GM12874 (cell line): ENCODE data around the gene ELF2.

Experiments used
- TF ChIP-seq, protein P1 (sequence below): IDR thresholded peaks from 2 replicates; pipeline ENCODE4 v1.5.1; 2011; ENCODE audit warnings: low read depth, mild to moderate bottlenecking, control low read depth, low read length, moderate library complexity; ENCODE audit not compliant: insufficient read depth

The ELF2 gene

DNA sequence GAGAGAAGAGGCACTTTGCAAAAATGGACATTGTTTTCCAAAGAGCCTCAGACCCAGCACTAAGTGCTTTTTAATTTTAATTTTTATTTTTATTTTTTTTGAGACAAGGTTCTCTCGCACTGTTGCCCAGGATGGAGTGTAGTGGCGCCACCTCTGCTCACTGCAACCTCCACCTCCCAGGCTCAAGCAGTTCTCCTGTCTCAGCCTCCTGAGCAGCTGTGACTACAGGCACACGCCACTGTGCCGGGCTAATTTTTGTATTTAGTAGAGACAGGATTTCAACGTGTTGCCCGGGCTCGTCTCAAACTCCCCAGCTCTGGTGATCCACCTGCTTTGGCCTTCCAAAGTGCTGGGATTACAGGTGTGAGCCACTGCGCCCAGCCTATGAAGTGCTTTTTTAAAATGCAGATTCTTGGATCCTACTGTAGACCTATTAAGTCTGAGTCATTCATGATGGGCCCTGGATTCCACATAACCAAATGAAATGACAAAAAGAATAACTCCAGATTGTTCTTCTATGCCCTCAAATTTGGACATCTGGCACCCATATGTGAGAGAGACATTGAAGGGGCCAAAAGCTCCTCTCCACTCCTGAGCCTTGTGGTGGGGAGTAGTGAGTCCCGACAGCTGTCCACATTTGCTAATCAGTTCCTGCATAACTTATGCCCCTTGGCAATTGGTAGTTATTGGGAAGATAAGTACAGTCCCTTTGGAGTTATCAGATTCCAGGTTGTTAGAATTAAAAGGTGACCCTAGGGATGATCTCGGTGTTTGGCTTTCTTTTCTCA is 157.9 kb downstream of the ELF2 start:
- TF ChIP-seq, protein P1, sequence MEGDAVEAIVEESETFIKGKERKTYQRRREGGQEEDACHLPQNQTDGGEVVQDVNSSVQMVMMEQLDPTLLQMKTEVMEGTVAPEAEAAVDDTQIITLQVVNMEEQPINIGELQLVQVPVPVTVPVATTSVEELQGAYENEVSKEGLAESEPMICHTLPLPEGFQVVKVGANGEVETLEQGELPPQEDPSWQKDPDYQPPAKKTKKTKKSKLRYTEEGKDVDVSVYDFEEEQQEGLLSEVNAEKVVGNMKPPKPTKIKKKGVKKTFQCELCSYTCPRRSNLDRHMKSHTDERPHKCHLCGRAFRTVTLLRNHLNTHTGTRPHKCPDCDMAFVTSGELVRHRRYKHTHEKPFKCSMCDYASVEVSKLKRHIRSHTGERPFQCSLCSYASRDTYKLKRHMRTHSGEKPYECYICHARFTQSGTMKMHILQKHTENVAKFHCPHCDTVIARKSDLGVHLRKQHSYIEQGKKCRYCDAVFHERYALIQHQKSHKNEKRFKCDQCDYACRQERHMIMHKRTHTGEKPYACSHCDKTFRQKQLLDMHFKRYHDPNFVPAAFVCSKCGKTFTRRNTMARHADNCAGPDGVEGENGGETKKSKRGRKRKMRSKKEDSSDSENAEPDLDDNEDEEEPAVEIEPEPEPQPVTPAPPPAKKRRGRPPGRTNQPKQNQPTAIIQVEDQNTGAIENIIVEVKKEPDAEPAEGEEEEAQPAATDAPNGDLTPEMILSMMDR = no peak

DNA sequence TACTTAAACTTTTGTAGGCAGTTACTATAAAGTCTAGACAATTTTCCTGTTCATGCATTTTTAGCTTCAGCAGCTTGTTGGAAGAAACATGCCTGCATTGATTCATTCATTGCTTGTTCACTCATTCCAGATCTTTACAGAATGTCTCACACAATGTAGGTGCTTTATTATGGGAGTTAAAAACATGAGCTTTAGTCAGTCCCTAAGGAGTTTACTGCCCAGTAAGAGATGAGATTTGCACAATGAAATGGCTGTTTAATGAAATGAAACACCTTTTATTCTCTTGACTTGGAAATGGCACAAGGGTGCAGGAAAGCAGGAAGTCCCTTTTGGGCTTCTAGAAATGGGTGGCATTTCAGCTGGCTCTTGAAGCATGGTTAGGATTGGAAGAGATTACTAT is 158.5 kb downstream of the ELF2 start:
- TF ChIP-seq, protein P1 = no peak

DNA sequence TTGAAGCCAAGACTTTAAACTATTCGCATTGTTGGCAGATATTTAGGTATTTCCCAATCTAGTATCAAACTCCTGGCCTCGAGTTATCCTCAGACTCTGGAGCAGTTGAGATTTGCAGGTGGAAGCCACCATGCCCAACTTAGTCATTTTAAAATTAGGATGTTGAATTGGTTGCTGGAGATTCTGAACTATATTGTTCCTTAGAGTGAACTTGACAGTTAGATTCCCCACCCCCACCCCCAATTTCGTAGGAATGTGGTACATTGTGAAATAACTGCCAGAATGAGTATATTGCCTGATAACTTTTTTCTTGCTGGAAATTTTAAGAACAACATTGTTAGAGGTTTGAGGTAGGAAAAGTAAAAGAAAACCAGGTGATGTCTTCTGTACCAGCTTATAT is 159.2 kb downstream of the ELF2 start:
- TF ChIP-seq, protein P1 = no peak

DNA sequence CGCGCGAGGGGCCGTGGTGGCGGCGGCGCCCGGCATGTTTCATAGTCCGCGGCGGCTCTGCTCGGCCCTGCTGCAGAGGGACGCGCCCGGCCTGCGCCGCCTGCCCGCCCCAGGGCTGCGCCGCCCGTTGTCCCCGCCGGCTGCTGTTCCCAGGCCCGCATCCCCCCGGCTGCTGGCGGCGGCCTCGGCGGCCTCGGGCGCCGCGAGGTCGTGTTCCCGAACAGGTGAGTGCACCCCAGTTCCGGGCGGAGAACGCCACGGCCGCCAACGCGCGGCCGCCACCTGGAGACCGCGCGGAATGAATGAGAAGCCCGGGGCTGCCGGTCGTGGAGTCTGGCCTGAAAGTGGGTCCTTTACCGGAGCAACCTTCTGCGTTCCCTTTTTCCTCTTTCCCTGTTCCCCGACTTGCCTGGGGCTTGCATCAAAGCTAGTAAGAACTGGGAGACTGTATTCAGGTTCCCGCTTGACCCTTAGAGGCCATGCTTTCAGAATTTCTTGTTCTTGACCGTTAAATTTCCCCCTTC is 161.0 kb downstream of the ELF2 start:
- TF ChIP-seq, protein P1 = peak; percentile 13; the same call in 1 of the 2 replicates

DNA sequence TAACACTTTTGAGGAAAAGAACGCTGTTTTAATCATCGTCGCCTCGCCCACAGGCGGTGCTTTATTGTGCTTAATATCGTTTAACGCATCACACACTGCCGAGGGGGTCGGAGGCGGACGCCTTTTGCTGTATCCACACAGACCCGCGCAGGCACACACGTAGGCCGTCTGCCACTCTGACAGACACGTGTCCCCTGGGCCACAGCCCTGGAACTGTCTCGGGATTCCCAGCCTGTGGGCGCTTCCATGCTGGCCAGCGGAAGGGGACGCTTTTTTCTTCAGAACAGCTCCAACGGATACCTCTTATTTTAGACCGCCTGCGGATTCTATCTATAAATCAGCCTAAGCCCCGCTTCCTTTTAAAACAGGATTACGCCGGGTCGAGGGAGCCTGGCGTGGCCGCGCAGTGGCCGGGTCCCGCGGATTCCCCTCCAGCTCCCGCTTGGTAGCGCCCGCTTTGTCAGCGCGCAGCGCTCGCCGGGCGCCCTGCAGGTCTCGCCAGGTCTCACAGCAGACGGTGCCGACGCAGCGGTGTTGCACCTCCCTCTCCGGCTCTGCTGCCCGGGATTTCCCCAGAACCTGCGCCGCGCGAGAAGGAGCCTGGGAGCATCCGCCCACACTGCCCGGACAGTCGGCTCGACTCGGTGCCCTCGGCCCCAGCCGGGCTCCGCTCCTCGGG is 161.6 kb downstream of the ELF2 start, which contains the start of gene NOCT:
TSS of gene NOCT (plus strand) at position 513 of the 679 bp plus-strand sequence. CDS start 201 bp downstream, outside the sequence.
- TF ChIP-seq, protein P1 = peak; percentile 12; the same call in 1 of the 2 replicates

DNA sequence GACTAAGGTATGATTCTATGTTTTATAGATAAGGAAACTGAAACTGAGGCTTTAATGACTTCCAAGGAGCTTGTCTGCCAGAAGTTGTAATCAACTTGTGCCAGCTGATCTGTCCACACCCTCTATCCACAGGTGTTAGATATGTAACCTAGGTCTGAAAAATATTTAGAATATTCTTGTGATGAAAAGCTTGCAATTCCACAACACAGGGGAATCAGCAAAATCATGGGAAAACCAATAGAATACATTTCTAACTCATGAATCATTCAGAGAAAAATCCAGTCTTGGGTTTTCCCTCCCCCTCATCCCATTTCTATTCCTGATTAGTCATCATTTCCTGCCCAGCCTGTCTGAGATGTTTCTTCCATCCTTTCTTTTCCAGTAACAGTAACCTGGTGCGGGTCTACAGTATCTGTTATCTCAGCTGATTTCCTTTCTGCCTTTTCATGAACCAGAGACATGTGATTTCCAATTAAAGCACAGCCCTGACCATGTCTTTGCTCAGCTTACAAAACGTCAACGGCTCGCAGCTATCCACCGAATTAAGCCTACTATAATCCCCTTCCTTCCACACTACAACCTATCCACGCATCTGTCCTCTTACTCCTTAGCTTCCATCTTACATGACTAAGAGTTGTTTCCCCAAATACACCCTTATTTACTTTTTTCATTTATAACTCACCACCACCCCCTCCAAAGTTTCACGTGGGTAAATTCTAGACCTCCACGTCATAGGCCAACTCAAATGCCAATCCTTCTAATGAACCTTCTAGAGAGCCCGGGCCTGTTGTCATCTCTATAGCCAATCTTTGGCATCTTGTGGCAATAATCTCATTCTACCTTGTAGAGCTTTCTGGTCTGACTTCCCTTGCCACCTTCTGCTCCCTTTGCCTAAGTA is 162.4 kb downstream of the ELF2 start:
- TF ChIP-seq, protein P1 = no peak
